WI38 (cell line): Measurements from ENCODE around the gene TAGLN.

Experiments
- H3K4me3 ChIP-seq: 2 replicates; pipeline ENCODE4 v1.5.1; 2011; ENCODE audit warnings: low read depth, mild to moderate bottlenecking, control low read depth, low read length
- TF ChIP-seq, protein P1 (sequence below): IDR thresholded peaks from 2 replicates; pipeline ENCODE4 v1.5.1; 2012; ENCODE audit warnings: low read depth, mild to moderate bottlenecking, control low read depth, low read length

The TAGLN gene

DNA sequence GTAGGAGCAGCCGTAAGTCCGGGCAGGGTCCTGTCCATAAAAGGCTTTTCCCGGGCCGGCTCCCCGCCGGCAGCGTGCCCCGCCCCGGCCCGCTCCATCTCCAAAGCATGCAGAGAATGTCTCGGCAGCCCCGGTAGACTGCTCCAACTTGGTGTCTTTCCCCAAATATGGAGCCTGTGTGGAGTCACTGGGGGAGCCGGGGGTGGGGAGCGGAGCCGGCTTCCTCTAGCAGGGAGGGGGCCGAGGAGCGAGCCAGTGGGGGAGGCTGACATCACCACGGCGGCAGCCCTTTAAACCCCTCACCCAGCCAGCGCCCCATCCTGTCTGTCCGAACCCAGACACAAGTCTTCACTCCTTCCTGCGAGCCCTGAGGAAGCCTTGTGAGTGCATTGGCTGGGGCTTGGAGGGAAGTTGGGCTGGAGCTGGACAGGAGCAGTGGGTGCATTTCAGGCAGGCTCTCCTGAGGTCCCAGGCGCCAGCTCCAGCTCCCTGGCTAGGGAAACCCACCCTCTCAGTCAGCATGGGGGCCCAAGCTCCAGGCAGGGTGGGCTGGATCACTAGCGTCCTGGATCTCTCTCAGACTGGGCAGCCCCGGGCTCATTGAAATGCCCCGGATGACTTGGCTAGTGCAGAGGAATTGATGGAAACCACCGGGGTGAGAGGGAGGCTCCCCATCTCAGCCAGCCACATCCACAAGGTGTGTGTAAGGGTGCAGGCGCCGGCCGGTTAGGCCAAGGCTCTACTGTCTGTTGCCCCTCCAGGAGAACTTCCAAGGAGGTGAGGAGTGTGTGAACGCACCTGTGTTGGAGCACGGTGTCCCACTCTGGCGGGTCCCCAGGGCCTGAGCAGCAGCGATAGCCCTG lies at the start of gene TAGLN:
Gene TAGLN (plus strand): TSS at position 318 of the 863 bp plus-strand sequence. CDS start 3,644 bp downstream, outside the sequence.
- TF ChIP-seq, protein P1, sequence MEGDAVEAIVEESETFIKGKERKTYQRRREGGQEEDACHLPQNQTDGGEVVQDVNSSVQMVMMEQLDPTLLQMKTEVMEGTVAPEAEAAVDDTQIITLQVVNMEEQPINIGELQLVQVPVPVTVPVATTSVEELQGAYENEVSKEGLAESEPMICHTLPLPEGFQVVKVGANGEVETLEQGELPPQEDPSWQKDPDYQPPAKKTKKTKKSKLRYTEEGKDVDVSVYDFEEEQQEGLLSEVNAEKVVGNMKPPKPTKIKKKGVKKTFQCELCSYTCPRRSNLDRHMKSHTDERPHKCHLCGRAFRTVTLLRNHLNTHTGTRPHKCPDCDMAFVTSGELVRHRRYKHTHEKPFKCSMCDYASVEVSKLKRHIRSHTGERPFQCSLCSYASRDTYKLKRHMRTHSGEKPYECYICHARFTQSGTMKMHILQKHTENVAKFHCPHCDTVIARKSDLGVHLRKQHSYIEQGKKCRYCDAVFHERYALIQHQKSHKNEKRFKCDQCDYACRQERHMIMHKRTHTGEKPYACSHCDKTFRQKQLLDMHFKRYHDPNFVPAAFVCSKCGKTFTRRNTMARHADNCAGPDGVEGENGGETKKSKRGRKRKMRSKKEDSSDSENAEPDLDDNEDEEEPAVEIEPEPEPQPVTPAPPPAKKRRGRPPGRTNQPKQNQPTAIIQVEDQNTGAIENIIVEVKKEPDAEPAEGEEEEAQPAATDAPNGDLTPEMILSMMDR: no peak
- peak within 1 kb of the TSS; percentile 92 for H3K4me3 ChIP-seq

DNA sequence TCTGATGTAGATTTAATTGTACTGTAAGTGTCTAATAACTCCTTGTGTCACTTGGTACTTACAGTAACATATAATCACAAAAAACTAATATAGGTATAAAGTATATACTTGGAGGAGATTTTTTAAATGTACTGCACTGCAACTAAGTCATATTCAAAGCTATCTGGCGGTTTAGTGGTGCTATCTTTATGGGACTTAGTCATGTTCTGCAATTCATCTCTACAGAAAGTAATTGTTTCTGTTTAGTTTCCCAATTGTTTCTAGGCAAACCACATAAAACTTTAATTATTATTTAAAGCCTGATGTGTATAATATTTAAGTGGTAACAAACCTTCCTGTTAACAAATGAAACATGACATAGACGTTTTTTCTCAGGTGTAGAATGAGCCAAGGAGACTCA lies 47.1 kb upstream of the TAGLN start:
- TF ChIP-seq, protein P1: no peak

DNA sequence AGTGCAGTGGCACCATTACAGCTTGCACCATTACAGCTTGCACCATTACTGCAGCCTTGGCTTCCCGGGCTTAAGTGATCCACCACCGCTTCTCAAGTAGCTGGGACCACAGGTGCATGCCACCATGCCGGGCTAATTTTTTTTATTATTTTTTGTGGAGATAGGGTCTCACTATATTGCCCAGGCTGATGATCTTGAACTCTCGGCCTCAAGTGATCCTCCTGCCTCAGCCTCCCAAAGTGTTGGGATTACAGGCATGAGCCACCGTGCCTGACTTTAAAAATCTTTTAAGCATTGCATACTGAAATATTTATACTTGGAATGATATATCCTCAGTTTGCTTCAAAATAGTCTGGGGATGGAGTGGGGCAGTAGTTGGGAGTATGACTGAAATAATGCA lies 44.7 kb upstream of the TAGLN start:
- TF ChIP-seq, protein P1: no peak
- H3K4me3 ChIP-seq: no peak overlapping the region

More for the DNA sequence above, 47.1 kb upstream of the TAGLN start:
- no peak overlapping the region for H3K4me3 ChIP-seq

DNA sequence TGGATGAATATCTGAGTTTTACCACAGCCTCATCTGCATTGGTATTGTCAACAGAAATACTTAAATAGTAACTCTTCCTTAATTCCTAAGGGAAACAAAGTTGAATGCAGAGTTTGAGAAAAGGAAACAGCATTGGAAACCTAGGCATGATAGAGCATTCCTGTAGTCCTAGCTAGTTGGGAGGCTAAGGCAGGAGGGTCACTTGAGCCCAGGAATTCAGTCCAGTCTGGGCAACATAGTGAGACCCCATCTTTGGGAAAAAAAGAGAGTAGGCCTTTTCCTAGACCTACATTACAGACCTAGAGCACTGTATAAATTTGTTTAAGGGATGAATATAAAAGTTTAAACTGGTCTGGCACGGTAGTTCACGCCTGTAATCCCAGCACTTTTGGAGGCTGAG lies 41.7 kb upstream of the TAGLN start:
- H3K4me3 ChIP-seq: no peak overlapping the region
- TF ChIP-seq, protein P1: no peak

DNA sequence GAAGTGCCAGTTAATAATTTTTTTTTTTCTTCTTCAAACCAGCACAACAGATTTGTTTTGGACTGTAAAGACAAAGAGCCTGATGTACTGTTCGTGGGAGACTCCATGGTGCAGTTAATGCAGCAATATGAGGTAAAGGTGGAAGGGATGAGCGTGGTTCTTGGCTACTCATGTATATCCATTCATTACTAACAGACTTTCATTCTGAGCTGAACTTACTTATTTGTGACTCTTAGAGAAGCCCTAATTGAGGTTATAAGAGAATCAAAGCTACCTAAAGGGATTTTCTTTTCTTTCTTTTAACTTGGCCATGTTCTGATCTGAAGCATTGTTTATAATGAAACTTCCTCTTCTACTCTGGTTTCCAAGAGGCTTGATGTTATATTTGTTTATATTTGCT lies 39.3 kb upstream of the TAGLN start:
- no peak overlapping the region for H3K4me3 ChIP-seq
- TF ChIP-seq, protein P1: no peak

DNA sequence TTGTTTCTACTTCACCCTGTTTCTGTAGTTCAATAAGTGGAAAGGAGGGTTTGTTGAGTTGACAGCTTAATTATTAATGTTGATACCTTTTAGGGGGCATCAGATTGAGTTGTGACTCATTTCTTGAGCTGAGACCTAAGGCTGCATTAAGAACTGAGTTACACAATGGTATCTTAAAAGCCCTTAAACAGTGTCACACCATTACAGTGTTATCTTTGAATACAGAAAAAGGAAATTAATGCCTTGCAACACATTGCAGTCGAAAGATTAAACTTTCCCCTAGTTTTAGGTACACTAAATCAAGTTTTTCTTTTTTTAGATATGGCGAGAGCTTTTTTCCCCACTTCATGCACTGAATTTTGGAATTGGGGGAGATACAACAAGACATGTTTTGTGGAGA lies 38.3 kb upstream of the TAGLN start:
- TF ChIP-seq, protein P1: no peak
- no peak overlapping the region for H3K4me3 ChIP-seq

DNA sequence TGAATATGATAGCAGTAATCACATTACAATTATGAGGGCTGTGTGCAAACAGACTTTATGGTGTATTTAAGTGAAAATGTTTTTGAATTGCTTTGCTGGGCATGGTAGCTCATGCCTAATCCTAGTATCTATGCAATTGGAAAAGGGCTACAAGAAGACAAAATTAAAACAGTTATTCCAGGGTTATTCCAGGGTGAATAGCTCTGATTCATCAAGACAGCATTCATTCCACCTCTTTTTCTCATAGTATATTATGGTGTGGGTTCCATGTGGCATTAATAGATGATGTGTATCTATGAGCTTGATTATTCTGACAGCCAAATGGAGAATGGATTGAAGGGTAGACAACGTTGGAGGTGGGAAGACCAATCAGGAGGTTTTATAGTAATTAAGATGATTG lies 32.7 kb upstream of the TAGLN start:
- TF ChIP-seq, protein P1: no peak
- no peak overlapping the region for H3K4me3 ChIP-seq
